IMR-90 (cell line): Measurements from ENCODE around the gene DIP2B. TPM values are rescaled to one million over a fixed set of nuclear protein-coding genes. Genes with fewer than 3 reads are reported as not detected.

Experiments used
- ATAC-seq: fragments of 200-7000 bp; cut with Tn5 transposase; 2 replicates; pipeline ENCODE4 v1.9.1; 2020; ENCODE audit warnings: low read depth, mild to moderate bottlenecking, moderate library complexity
- BruUV-seq: library from RNA; stranded (reverse); fragments of 400-500 nt; replicated peaks from 2 replicates; lab custom pipeline; 2021; lab: Mats Ljungman, UMichigan
- CTCF ChIA-PET: fragments of 300-600 bp; formaldehyde crosslinking; extraction: SDS; loops from one replicate; lab custom pipeline; 2021; ENCODE audit warnings: antibody characterized with exemption; lab: Yijun Ruan, JAX
- POLR2A ChIA-PET: fragments of 300-600 bp; sonication (Branson Sonifier 250); formaldehyde crosslinking; loops from one replicate; lab custom pipeline; 2022; ENCODE audit warnings: antibody characterized with exemption; ENCODE audit not compliant: unreplicated experiment; lab: Charles Lee
- DNase-seq: peaks from one replicate; pipeline ENCODE4 v3.0.0; 2013
- H2AFZ ChIP-seq: replicated peaks from 2 replicates; pipeline ENCODE3; 2013; ENCODE audit warnings: low read length, mild to moderate bottlenecking; ENCODE audit not compliant: poor library complexity
- H2AK5ac ChIP-seq: 2 replicates; pipeline ENCODE4 v1.6.1; 2013; ENCODE audit warnings: low read depth, low read length, inconsistent platforms
- H2AK9ac ChIP-seq: replicated peaks from 2 replicates; pipeline ENCODE3; 2013; ENCODE audit warnings: mild to moderate bottlenecking, low read depth, low read length, moderate library complexity; ENCODE audit not compliant: poor library complexity
- H2BK120ac ChIP-seq: 2 replicates; pipeline ENCODE4 v1.6.1; 2013; ENCODE audit warnings: low read depth, low read length, inconsistent platforms
- H2BK15ac ChIP-seq: 3 replicates; pipeline ENCODE4 v1.6.1; 2013; ENCODE audit warnings: low read depth, low read length, inconsistent platforms
- H2BK20ac ChIP-seq: 2 replicates; pipeline ENCODE4 v1.6.1; 2013; ENCODE audit warnings: low read depth, mild to moderate bottlenecking, inconsistent platforms, low read length, moderate library complexity
- H2BK5ac ChIP-seq: 2 replicates; pipeline ENCODE4 v1.6.1; 2013; ENCODE audit warnings: mild to moderate bottlenecking, low read depth, low read length, inconsistent platforms; ENCODE audit not compliant: poor library complexity, severe bottlenecking
- H3K14ac ChIP-seq: replicated peaks from 2 replicates; pipeline ENCODE4 v1.6.1; 2013; ENCODE audit warnings: low read depth, low read length, inconsistent platforms
- H3K18ac ChIP-seq: 2 replicates; pipeline ENCODE4 v1.6.1; 2013; ENCODE audit warnings: low read depth, low read length, control low read depth
- H3K23ac ChIP-seq: 2 replicates; pipeline ENCODE4 v1.6.1; 2013; ENCODE audit warnings: low read depth, low read length, inconsistent platforms
- H3K27ac ChIP-seq: 2 replicates; pipeline ENCODE4 v1.5.1; 2013; ENCODE audit warnings: mild to moderate bottlenecking, control low read depth, low read length; ENCODE audit not compliant: insufficient read depth
- H3K27me3 ChIP-seq: 2 replicates; pipeline ENCODE4 v1.6.1; 2013; ENCODE audit warnings: low read length; ENCODE audit not compliant: control insufficient read depth, insufficient read depth
- H3K36me3 ChIP-seq: 2 replicates; pipeline ENCODE4 v1.6.1; 2013; ENCODE audit warnings: low read length, mixed read lengths; ENCODE audit not compliant: control insufficient read depth, insufficient read depth
- H3K4ac ChIP-seq: 2 replicates; pipeline ENCODE4 v1.6.1; 2013; ENCODE audit warnings: low read depth, low read length, inconsistent platforms
- H3K4me1 ChIP-seq: 2 replicates; pipeline ENCODE4 v1.6.1; 2013; ENCODE audit warnings: low read length, mixed read lengths; ENCODE audit not compliant: control insufficient read depth, insufficient read depth
- H3K4me2 ChIP-seq: 2 replicates; pipeline ENCODE4 v1.6.1; 2013; ENCODE audit warnings: low read depth, mild to moderate bottlenecking, control low read depth, low read length, moderate library complexity
- H3K4me3 ChIP-seq: 2 replicates; pipeline ENCODE4 v1.5.1; 2013; ENCODE audit warnings: low read depth, mild to moderate bottlenecking, control low read depth, low read length, moderate library complexity; ENCODE audit not compliant: insufficient read depth
- H3K56ac ChIP-seq: 2 replicates; pipeline ENCODE4 v1.6.1; 2013; ENCODE audit warnings: low read length, inconsistent platforms; ENCODE audit not compliant: insufficient read depth; ENCODE audit errors: extremely low read depth
- H3K79me1 ChIP-seq, 2 experiments: 2 replicates each; pipeline ENCODE4 v1.6.1; 2013; ENCODE audit warnings: low read length in 2 of 2, inconsistent platforms in 1 of 2, low read depth in 1 of 2
- H3K9ac ChIP-seq: 2 replicates; pipeline ENCODE4 v1.6.1; 2013; ENCODE audit warnings: low read depth, low read length, control low read depth
- H3K9me1 ChIP-seq: 2 replicates; pipeline ENCODE4 v1.6.1; 2013; ENCODE audit warnings: low read length, inconsistent platforms; ENCODE audit not compliant: insufficient read depth
- H3K9me3 ChIP-seq: 2 replicates; pipeline ENCODE4 v1.6.1; 2013; ENCODE audit warnings: low read length; ENCODE audit not compliant: control insufficient read depth, insufficient read depth
- H4K20me1 ChIP-seq: 2 replicates; pipeline ENCODE4 v1.6.1; 2013; ENCODE audit warnings: low read length, inconsistent platforms; ENCODE audit not compliant: insufficient read depth
- H4K5ac ChIP-seq: 2 replicates; pipeline ENCODE4 v1.6.1; 2013; ENCODE audit warnings: mild to moderate bottlenecking, low read depth, low read length, control low read depth
- H4K8ac ChIP-seq, 2 experiments: 2 replicates each; pipeline ENCODE4 v1.6.1; 2013; ENCODE audit warnings: low read depth in 2 of 2, low read length in 2 of 2, control low read depth in 1 of 2, inconsistent platforms in 1 of 2
- H4K91ac ChIP-seq: 2 replicates; pipeline ENCODE4 v1.6.1; 2013; ENCODE audit warnings: low read depth, low read length, inconsistent platforms; ENCODE audit not compliant: insufficient read depth
- BHLHE40 ChIP-seq: fragments of 150-350 bp; IDR thresholded peaks from 2 replicates; pipeline ENCODE4 v1.6.1; 2016; ENCODE audit warnings: mild to moderate bottlenecking, low read depth, low read length
- CEBPB ChIP-seq: IDR thresholded peaks from 2 replicates; pipeline ENCODE4 v1.6.1; 2012; ENCODE audit warnings: low read depth, low read length, improper control_type of control experiment
- CHD1 ChIP-seq: IDR thresholded peaks from 2 replicates; pipeline ENCODE4 v1.6.1; 2012; ENCODE audit warnings: low read depth, low read length, improper control_type of control experiment
- FOS ChIP-seq: fragments of 150-350 bp; IDR thresholded peaks from 2 replicates; pipeline ENCODE4 v1.6.1; 2016; ENCODE audit warnings: low read depth, low read length
- MAZ ChIP-seq: IDR thresholded peaks from 2 replicates; pipeline ENCODE4 v1.6.1; 2012; ENCODE audit warnings: low read depth, mild to moderate bottlenecking, low read length, improper control_type of control experiment, moderate library complexity, borderline replicate concordance
- MXI1 ChIP-seq: IDR thresholded peaks from 2 replicates; pipeline ENCODE4 v1.6.1; 2012; ENCODE audit warnings: low read depth, mild to moderate bottlenecking, low read length, moderate library complexity, borderline replicate concordance
- NFE2L2 ChIP-seq: fragments of 150-350 bp; IDR thresholded peaks from 2 replicates; pipeline ENCODE4 v1.6.1; 2016; ENCODE audit warnings: low read depth, mild to moderate bottlenecking, low read length
- POLR2A ChIP-seq: IDR thresholded peaks from 2 replicates; pipeline ENCODE4 v1.6.1; 2012; ENCODE audit warnings: mild to moderate bottlenecking, low read depth, low read length
- RAD21 ChIP-seq: IDR thresholded peaks from 2 replicates; pipeline ENCODE4 v1.6.1; 2012; ENCODE audit warnings: low read length, improper control_type of control experiment
- RFX5 ChIP-seq: IDR thresholded peaks from 2 replicates; pipeline ENCODE4 v1.8.0; 2012; ENCODE audit warnings: low read depth, mild to moderate bottlenecking, low read length, moderate library complexity
- SMC3 ChIP-seq: fragments of 150-350 bp; IDR thresholded peaks from 2 replicates; pipeline ENCODE4 v1.6.1; 2016; ENCODE audit warnings: low read depth, mild to moderate bottlenecking, antibody characterized with exemption, low read length, moderate library complexity
- dilution Hi-C: fragments of 300-500 bp; cut with HindIII; formaldehyde crosslinking; loops from one replicate; pipeline ENCODE4 v1.14.3; 2018; ENCODE audit warnings: low sequenced_read_pairs; ENCODE audit not compliant: unreplicated experiment
- in situ Hi-C: fragments of 300-500 bp; cut with MboI; formaldehyde crosslinking; loops from 3 replicates; pipeline ENCODE4 v1.14.3; 2019; ENCODE audit warnings: low sequenced_read_pairs, inconsistent platforms, mixed read lengths
- intact Hi-C: fragments of 100-400 bp; cut with micrococcal nuclease; formaldehyde crosslinking; loops from 2 replicates; pipeline ENCODE4 v1.10.0; 2022
- polyA plus RNA-seq, 3 experiments: library from polyadenylated mRNA; depleted of rRNA; stranded (reverse); fragments of >200 nt; gene quantifications; 2 replicates each; pipeline ENCODE4 v1.2.3, GENCODE V29; 2012; ENCODE audit warnings: low replicate concordance in 1 of 3
- total RNA-seq: library from RNA; depleted of rRNA; stranded (reverse); fragments of >200 nt; gene quantifications from 2 replicates; pipeline ENCODE4 v1.2.3, GENCODE V29; 2012
- TF ChIP-seq, protein P1 (sequence below): fragments of 150-350 bp; IDR thresholded peaks from 2 replicates; pipeline ENCODE4 v1.6.1; 2016; ENCODE audit warnings: low read depth, mild to moderate bottlenecking, low read length, moderate library complexity, borderline replicate concordance
- TF ChIP-seq, protein P2 (sequence below): fragments of 150-350 bp; IDR thresholded peaks from 2 replicates; pipeline ENCODE4 v1.6.1; 2017; ENCODE audit warnings: mild to moderate bottlenecking, antibody characterized with exemption, low read length, low read depth

The DIP2B gene
- total and polyA plus RNA-seq, 2 of the 4 experiments (the other 2 are of a cell fraction): 7.7 to 12.9 TPM

DNA sequence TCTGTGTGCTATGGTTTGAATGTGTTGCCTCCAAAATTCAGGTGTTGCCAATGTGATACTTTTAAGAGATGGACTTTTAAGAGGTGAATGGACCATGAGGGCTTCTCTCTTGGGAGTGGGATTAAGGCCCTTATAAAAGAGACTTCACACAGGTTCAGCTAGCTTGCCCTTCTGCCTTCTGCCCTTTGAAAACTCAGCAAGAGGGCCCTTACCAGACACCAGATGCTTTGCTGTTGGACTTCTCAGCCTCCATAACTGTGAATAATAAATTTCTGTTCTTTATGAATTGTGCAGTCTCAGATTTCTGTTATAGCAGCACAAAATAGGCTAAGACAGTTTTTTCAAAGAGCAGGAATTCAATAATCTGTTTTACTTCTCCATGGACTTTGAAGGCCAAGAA, 86.1 kb downstream of the DIP2B start:
- Histone ChIP-seq H2AK5ac (no peak overlapping the region), H3K9ac (no peak overlapping the region), H3K23ac (no peak overlapping the region), H3K56ac (no peak overlapping the region), H3K4me1 (peaks cover 4% of the 10 kb centered on the region), H3K27ac (no peak overlapping the region), H3K27me3 (no peaks in the 10 kb centered on the region), H3K14ac (0 out of 2 replicates have a peak overlapping the region, but pooled peaks have one; percentile 35), H4K8ac (no peak overlapping the region; a peak in 1 of 4 replicates), H3K79me1 (peaks cover 23 to 51% of the 10 kb centered on the region in 2 experiments), H3K9me3 (no peaks in the 10 kb centered on the region), H4K5ac (no peak overlapping the region), H2BK5ac (no peak overlapping the region), H2BK120ac (no peak overlapping the region), H2BK20ac (no peak overlapping the region; the same call in 1 of the 2 replicates), H3K18ac (no peak overlapping the region), H3K4ac (no peak overlapping the region; the same call in 1 of the 2 replicates), H2BK15ac (peak overlapping the region; percentile 20; the same call in 1 of the 3 replicates), H4K20me1 (no peaks in the 10 kb centered on the region), H3K9me1 (peaks cover 5% of the 10 kb centered on the region; the same call in 1 of the 2 replicates), H3K4me2 (no peak overlapping the region), H3K36me3 (no peaks in the 10 kb centered on the region), H2AK9ac (no peak overlapping the region), H3K4me3 (no peak overlapping the region), H2AFZ (no peak overlapping the region), H4K91ac (no peak overlapping the region)
- ATAC-seq: no peak
- DNase-seq: no peak
- intact Hi-C loops (no loop called here), in situ Hi-C loops (loop anchor here (10.0 kb wide), 1 partner anchor 56 kb away; no protein-coding TSS in a partner anchor), dilution Hi-C loops (no loop called here)
- TF ChIP-seq SMC3: no peak
- TF ChIP-seq RFX5: no peak
- TF ChIP-seq RAD21: no peak
- TF ChIP-seq, protein P1, sequence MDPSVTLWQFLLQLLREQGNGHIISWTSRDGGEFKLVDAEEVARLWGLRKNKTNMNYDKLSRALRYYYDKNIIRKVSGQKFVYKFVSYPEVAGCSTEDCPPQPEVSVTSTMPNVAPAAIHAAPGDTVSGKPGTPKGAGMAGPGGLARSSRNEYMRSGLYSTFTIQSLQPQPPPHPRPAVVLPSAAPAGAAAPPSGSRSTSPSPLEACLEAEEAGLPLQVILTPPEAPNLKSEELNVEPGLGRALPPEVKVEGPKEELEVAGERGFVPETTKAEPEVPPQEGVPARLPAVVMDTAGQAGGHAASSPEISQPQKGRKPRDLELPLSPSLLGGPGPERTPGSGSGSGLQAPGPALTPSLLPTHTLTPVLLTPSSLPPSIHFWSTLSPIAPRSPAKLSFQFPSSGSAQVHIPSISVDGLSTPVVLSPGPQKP: no peak
- no peak for TF ChIP-seq CHD1
- no peak for TF ChIP-seq MXI1
- no peak for TF ChIP-seq BHLHE40
- no peak for TF ChIP-seq CEBPB
- TF ChIP-seq MAZ: no peak
- TF ChIP-seq, protein P2, sequence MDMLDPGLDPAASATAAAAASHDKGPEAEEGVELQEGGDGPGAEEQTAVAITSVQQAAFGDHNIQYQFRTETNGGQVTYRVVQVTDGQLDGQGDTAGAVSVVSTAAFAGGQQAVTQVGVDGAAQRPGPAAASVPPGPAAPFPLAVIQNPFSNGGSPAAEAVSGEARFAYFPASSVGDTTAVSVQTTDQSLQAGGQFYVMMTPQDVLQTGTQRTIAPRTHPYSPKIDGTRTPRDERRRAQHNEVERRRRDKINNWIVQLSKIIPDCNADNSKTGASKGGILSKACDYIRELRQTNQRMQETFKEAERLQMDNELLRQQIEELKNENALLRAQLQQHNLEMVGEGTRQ: no peak
- TF ChIP-seq FOS: no peak
- TF ChIP-seq POLR2A: no peak
- TF ChIP-seq NFE2L2: no peak
- CTCF ChIA-PET: no interaction called here
- BruUV-seq: no TSS peak
- POLR2A ChIA-PET: no interaction called here
